Heart left ventricle (tissue), 13 donors: ENCODE measurements around the gene MDP1.

Experiments used
- POLR2A ChIP-seq, 2 donors: fragments of 450-650 bp; IDR thresholded peaks; one replicate each; pipeline ENCODE4 v1.6.1; 2017; ENCODE audit warnings: antibody characterized with exemption in 2 of 2, mild to moderate bottlenecking in 2 of 2, moderate library complexity in 2 of 2
- TF ChIP-seq, protein P1 (sequence below), 12 donors: fragments of 200-600 bp; sonication (generic) in 4 of 12; IDR thresholded peaks; one replicate each; pipeline versions ENCODE4 v1.5.0 to v1.8.0; 2018 to 2022; ENCODE audit warnings: antibody characterized with exemption in 12 of 12, mild to moderate bottlenecking in 5 of 12
- donor health status: ischemic (EF 13 %, LVEDD 7.1; RV severe dilation, severe dysfunction).
- donor health status: DM: no; HTN: yes; CAD: no.
- donor health status: DM: no; HTN: no; CAD: no.
- donor health status: ischemic (EF 25% LVEDD 6.9; RV normal size, moderate dysfunction).
- donor health status: ischemic (EF 25% LVEDD 5.7; RV mildly dilated, moderate dysfunction).
- donor health status: ischemic (EF 35%, LVEDD 5.7; RV mildly dilated, moderate dysfunction).
- donor health status: nonischemic (EF 11% LVEDD 7.7; RV severe dilation, severe dysfunction).
- donor health status: DM: yes; HTN: yes; CAD: no.
- donor health status: PGD.
- donor health status: ischemic (EF 29% LVEDD 5.4; RV normal size, mild dysfunction).
- donor health status: nonischemic (EF 23%, LVEDD 6.1; RV moderate dilation, normal function).

DNA sequence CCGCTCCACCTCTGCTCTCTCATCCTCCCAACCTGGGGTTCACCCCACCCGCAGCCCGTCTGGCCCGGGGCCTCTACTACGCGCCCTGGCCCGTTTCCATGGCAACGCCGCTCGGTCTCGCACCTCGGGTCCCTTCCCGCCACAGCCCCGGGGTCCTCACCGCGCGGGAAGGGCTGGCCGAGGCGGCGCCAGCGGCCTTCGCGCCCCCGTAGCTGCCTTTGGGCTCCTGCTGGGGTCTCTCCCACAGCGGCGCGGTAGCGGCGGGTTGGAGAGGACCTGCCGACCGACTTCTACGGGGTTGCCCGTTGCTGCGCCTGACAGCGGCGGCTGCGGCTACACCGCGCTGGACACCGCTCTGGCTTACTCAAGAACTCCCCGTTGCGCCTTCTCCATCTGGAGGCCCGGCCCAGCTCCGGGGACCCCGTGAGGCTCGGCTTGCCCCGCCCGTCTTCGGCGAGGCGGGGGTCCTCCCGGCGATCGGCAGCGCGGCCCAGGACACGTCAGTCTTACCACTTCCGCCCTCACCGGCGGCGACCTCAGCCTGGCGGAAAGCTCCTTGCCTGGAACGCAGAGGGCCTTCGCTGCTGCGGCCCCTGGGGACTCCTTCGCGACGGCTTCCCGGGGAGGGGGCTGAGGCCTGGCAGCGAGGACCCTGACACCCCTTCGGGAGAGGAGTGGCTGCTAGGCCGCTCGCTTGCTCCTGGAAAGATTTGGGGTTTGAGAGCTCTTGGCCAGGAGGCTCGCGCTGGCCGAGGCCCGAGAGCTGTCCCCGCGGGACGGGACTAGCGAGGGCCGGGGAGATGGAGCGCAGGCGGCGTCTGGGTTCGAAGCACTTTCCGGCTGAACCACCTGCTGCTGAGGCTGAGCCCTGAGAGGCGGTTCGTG is 20.4 kb downstream of the MDP1 start, which contains the start of gene TM9SF1:
- TF ChIP-seq, protein P1, sequence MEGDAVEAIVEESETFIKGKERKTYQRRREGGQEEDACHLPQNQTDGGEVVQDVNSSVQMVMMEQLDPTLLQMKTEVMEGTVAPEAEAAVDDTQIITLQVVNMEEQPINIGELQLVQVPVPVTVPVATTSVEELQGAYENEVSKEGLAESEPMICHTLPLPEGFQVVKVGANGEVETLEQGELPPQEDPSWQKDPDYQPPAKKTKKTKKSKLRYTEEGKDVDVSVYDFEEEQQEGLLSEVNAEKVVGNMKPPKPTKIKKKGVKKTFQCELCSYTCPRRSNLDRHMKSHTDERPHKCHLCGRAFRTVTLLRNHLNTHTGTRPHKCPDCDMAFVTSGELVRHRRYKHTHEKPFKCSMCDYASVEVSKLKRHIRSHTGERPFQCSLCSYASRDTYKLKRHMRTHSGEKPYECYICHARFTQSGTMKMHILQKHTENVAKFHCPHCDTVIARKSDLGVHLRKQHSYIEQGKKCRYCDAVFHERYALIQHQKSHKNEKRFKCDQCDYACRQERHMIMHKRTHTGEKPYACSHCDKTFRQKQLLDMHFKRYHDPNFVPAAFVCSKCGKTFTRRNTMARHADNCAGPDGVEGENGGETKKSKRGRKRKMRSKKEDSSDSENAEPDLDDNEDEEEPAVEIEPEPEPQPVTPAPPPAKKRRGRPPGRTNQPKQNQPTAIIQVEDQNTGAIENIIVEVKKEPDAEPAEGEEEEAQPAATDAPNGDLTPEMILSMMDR (IDR thresholded peaks at IDR 0.05) = no peak
- peak in 1 of 2 donors; percentile 68 for TF ChIP-seq POLR2A (IDR thresholded peaks at IDR 0.05)
